ENCODE data around the gene HDLBP.
"Not testable (repeated sequence)": the region's sequence is repeated elsewhere in the genome, so short reads cannot be mapped to it uniquely, and the experiment has no call there.

Gene HDLBP

DNA sequence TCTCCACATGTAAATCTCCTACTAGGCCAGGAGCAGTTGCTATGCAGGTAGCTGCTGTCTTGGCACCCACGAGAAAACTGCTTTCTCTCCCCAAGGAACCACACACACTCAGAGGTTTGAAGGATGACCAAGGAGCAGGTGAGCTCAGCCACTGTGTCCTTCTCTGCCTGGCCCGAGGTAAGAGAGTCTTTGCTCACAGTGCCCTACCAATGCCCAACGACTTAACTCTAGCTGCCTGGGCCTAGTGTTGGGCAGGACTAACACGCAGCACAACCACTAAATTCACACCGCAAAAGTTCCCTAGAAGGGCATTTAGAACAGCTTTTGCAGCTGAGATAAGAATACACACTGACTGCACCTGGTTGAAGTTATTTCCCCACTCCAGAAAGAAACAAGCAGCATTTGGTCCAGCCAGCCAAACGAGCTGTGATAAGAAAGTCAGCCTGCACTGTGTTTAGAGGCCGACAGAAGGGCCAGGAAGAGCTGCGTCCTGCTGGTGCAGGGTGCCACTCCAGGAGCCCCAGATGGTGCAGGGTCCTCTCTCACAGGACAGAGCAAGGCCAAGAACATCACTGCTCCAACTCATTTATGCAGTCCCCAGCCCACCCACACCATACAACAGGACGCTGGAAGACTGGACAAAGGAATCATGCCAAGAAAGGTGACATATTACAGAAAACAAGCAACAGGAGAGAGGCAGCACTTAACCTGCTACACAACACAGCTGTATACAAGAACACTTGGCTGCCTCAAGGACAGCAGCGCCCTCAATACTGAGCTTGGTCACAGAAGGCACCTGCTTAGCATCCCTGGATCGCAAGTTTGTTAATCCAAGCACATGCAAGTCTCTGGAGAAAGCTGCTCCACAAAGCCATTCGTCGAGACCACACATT is 12.5 kb downstream of the HDLBP start:
- DNase-seq (ENCODE audit: low read depth) = no peak

GRCh38 chr2:241302083-241302482 is 13.4 kb downstream of the HDLBP start:
- no peak for DNase-seq (ENCODE audit: low read depth)

DNA sequence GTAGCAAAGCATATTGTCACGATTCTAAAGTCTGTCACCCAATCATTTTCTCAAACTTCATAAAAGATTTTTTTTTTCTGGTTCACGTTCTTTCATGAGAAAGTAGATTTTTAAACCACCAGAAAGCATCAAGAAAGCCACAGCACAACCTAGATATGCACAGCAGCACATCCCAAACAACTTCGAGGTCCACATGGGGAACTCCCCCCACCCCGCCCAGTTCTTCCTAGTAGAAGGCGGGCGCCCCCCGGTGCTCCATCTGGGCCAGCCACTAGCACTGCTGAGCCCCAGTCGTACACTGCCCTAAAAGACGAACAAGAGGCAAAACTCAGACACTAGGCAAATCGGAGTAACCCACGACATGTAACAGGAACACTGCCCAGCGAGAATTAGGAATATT is 15.5 kb downstream of the HDLBP start:
- no peak for DNase-seq (ENCODE audit: low read depth)

GRCh38 chr2:241298673-241299072 is 16.8 kb downstream of the HDLBP start:
- no peak for DNase-seq (ENCODE audit: low read depth)

DNA sequence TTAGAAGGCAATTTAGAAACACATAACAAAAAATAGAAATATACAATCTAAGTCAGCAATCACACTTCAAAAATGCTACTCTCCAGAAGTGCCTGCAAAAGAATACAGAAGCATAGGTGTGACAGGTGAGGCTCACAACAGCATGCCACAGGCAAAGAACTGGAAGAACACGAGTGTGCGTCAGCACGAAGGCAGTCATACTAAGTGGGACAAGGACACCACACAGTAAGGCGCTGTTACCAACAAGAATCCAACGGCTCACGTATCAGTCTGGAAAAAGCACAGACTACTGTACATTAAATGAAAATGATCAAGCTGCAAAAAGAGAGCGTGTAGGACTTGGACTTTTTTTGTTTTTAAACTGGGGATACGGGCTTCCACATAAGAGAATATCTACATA is 18.7 kb downstream of the HDLBP start:
- DNase-seq (ENCODE audit: low read depth) = no peak

DNA sequence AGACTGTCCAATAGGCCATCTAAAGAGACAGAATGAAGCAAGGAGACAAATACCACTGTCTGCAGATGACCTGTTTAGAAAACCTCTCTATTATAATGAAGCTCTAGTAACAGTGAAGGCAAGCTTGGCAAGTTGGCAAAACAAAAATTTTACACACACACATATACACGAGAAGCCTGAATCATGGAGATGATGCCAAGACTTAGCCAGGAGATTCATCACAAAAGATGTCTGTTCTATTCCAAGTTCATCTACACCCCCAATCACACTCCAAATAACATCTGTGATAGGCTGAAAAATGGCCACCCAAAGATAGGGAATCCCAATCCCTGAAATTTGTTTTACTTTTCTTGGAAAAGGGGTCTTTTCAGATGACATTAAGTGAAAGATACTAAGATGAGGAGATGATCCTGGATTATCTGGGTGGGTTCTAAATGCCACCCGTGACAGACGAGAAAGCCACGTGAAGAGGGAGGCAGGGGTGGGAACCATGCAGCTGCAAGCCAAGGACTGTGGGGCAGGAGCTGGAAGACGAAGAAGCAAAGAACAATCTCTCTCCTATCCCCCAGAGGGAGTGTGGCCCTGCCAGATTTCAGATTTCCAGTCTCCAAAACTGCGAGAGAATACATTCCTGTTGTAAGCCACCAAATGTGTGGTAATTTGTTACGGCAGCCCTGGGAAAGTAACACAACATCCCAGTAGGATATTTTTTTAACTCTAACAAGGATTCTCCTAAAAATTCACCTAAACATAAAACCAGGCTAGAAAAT is 20.0 kb downstream of the HDLBP start:
- no peak for DNase-seq (ENCODE audit: low read depth)

- not testable (repeated sequence) for DNase-seq (ENCODE audit: low read depth)
Observed at GRCh38 chr2:241293378-241293797, 22.1 kb downstream of the HDLBP start.

GRCh38 chr2:241291977-241292376 is 23.5 kb downstream of the HDLBP start:
- no peak for DNase-seq (ENCODE audit: low read depth)

- no peak for DNase-seq (ENCODE audit: low read depth)
Observed at GRCh38 chr2:241291153-241291552, 24.3 kb downstream of the HDLBP start.

- no peak for DNase-seq (ENCODE audit: low read depth)
Observed at GRCh38 chr2:241289597-241289996, 25.9 kb downstream of the HDLBP start.

DNA sequence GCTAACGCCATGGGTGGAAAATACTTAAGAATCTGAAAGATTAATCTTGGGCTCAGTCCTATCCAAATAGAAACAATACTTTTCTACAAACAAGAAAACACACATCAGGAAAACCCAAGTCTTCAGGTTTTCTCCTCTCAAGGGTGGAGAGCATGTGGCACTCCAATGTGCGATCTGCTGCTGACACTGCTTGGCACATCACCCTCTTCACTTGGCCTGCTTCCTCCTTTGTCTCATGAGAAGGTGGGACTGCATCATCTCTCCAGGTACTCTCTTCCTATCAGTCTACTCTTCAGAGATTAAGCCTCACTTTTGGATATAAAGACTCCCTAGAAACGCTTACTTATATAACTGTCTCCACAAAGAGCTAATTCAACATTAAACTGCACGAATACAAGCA is 26.4 kb downstream of the HDLBP start:
- DNase-seq (ENCODE audit: low read depth) = no peak

GRCh38 chr2:241288324-241288888 is 27.1 kb downstream of the HDLBP start:
- no peak for DNase-seq (ENCODE audit: low read depth)

DNA sequence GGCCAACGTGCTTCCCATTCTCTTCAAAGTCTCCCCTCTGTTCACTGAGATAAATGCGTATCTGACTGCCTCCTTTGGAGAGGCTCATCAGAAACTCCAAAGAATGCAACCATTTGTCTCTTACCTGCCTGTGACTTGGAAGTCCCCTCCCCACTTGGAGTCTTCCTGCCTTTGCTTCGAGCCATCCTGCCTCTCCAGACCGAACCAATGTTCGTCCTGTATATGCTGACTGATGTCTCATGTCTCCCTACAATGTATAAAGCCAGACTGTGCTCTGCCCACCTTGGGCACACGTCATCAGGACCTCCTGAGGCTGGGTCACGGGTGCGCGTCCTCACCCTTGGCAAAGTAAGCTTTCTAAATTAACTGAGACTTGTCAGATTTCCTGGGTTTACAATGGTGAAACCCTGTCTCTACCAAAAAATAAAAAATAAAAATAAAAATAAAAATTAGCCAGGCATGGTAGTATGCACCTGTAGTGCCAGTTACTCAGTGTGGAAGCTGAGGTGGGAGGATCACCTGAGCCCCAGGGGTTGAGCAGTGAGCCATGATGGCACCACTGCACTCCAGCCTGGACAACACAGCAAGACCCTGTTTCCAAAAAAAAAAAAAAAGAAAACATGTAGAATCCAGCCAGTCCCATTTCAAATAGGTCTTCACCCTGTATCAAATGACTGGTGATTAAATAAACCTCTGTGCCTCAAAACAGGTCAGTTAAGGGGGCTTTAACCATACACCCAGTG is 29.0 kb downstream of the HDLBP start:
- no peak for DNase-seq (ENCODE audit: low read depth)

GRCh38 chr2:241285596-241285995 is 29.9 kb downstream of the HDLBP start:
- DNase-seq (ENCODE audit: low read depth) = no peak

- DNase-seq (ENCODE audit: low read depth) = no peak
Observed at GRCh38 chr2:241282555-241282954, 32.9 kb downstream of the HDLBP start.

GRCh38 chr2:241280291-241280690 is 35.2 kb downstream of the HDLBP start:
- DNase-seq (ENCODE audit: low read depth) = no peak

DNA sequence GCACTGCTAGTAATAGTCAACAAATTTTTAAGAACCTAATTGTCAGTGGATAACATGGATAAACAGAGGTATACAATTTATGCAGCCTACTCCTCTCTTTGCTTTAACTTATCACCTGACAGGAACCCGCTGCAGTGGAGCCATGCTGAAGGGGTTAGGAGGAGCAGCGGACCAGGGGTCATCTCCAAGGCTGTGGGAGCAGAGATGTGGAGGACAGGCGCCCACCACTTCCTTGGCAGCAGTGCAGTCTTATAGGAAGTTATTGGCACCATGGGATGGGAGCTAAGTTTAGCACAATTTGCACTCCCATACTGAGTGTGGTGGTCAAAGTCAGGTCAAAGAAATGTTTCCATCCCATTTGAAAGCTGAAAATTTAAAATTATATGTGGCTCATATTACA is 35.6 kb downstream of the HDLBP start:
- DNase-seq (ENCODE audit: low read depth) = no peak

- DNase-seq (ENCODE audit: low read depth) = no peak
Observed at GRCh38 chr2:241279413-241279812, 36.1 kb downstream of the HDLBP start.

- DNase-seq (ENCODE audit: low read depth) = not testable (repeated sequence)
Observed at GRCh38 chr2:241278306-241278705, 37.2 kb downstream of the HDLBP start.

GRCh38 chr2:241275910-241276309 is 39.6 kb downstream of the HDLBP start:
- no peak for DNase-seq (ENCODE audit: low read depth)

- no peak for DNase-seq (ENCODE audit: low read depth)
Observed at GRCh38 chr2:241275504-241275903, 40.0 kb downstream of the HDLBP start.

DNA sequence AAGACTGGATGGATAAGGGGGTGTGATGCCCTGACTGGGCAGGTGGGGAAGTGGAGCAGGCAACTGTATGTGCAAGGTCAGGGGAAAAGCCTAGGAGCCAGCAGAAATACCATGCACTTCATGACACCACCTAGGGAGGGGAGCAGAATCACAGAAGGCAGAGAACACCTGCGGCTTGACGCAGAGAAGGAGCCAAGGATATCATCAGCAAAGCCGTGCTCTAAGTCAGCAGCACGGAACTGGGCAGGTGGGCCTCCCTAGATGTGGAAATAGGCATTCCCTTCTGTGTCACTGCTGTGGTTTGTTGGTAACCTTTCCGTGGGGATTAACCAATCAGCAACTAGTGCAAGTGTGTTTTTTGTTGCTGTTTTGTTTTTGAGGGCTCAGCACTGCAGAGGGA is 41.3 kb downstream of the HDLBP start:
- DNase-seq (ENCODE audit: low read depth) = no peak
